Smooth muscle cell (in vitro differentiated cells): ENCODE measurements around the gene ADARB2. TPM values are rescaled to one million over a fixed set of nuclear protein-coding genes. Genes with fewer than 3 reads are reported as not detected.

Experiments used
- DNase-seq: peaks from one replicate; lab custom pipeline; 2025; ENCODE audit not compliant: unreplicated experiment; lab: John Stamatoyannopoulos, UW
- H2AFZ ChIP-seq: fragments of 200-600 bp; sonication (generic); 2 replicates; pipeline ENCODE4 v1.6.0; 2016; ENCODE audit warnings: antibody characterized with exemption, low read depth, mild to moderate bottlenecking
- H3F3A ChIP-seq: fragments of 200-600 bp; sonication (generic); 2 replicates; pipeline ENCODE4 v1.6.0; 2017; ENCODE audit warnings: antibody characterized with exemption, low read depth
- H3K27ac ChIP-seq: fragments of 200-600 bp; sonication (generic); 2 replicates; pipeline ENCODE4 v1.5.1; 2016; ENCODE audit warnings: low read depth, mild to moderate bottlenecking
- H3K27me3 ChIP-seq: fragments of 200-600 bp; sonication (generic); 2 replicates; pipeline ENCODE4 v1.6.1; 2016; ENCODE audit warnings: low read depth, mild to moderate bottlenecking
- H3K36me3 ChIP-seq: fragments of 200-600 bp; sonication (generic); 2 replicates; pipeline ENCODE4 v1.5.1; 2016; ENCODE audit warnings: low read depth
- H3K4me1 ChIP-seq: fragments of 200-600 bp; sonication (generic); 2 replicates; pipeline ENCODE4 v1.5.1; 2016; ENCODE audit warnings: low read depth
- H3K4me2 ChIP-seq: fragments of 200-600 bp; sonication (generic); 2 replicates; pipeline ENCODE4 v1.6.0; 2016; ENCODE audit warnings: mild to moderate bottlenecking
- H3K4me3 ChIP-seq: fragments of 200-600 bp; sonication (generic); 2 replicates; pipeline ENCODE4 v1.5.1; 2016; ENCODE audit warnings: mild to moderate bottlenecking
- H3K79me2 ChIP-seq: fragments of 200-600 bp; sonication (generic); 2 replicates; pipeline ENCODE4 v1.6.0; 2016; ENCODE audit warnings: low read depth, mild to moderate bottlenecking
- H3K9ac ChIP-seq: fragments of 200-600 bp; sonication (generic); 2 replicates; pipeline ENCODE4 v1.6.0; 2016; ENCODE audit warnings: low read depth
- H3K9me3 ChIP-seq: fragments of 200-600 bp; sonication (generic); replicated peaks from 2 replicates; pipeline ENCODE4 v1.5.1; 2016; ENCODE audit warnings: low read depth
- H4K20me1 ChIP-seq: fragments of 200-600 bp; sonication (generic); 2 replicates; pipeline ENCODE4 v1.6.0; 2016; ENCODE audit warnings: low read depth
- CTCF ChIP-seq: fragments of 200-600 bp; sonication (generic); IDR thresholded peaks from 2 replicates; pipeline ENCODE4 v1.5.1; 2017; ENCODE audit warnings: borderline replicate concordance, mild to moderate bottlenecking, antibody characterized with exemption; ENCODE audit not compliant: insufficient read depth, poor library complexity, severe bottlenecking
- WGBS: methylation state at CpG from one replicate; pipeline ENCODE4 v1.1.7; 2016; ENCODE audit warnings: low lambda C conversion rate; 5-methylcytosine and 5-hydroxymethylcytosine counted together
- polyA plus RNA-seq: library from polyadenylated mRNA; unstranded; fragments of >200 nt; fragmentation: Nextera tagmentation; extraction: Ambion mirVana; gene quantifications from 2 replicates; pipeline ENCODE4 v1.2.1, GENCODE V29; 2016
- total RNA-seq: library from RNA; depleted of rRNA; stranded (reverse); fragments of >200 nt; gene quantifications from 2 replicates; pipeline ENCODE4 v1.2.3, GENCODE V29; 2014

The ADARB2 gene
- total and polyA plus RNA-seq, 2 experiments from 2014 or later = 0.13 to 0.39 TPM

GRCh38 chr10:1524540-1524939, 212.8 kb downstream of the ADARB2 start:
- no peaks in the 10 kb centered on the region for H3F3A ChIP-seq
- H3K9ac ChIP-seq = no peak overlapping the region
- 92% methylated on average over 7 of the region's 7 CpGs for WGBS
- H4K20me1 ChIP-seq = no peaks in the 10 kb centered on the region
- H3K4me3 ChIP-seq = no peak overlapping the region
- no peaks in the 10 kb centered on the region for H3K36me3 ChIP-seq
- H3K9me3 ChIP-seq = no peaks in the 10 kb centered on the region
- DNase-seq = no peak
- H3K27me3 ChIP-seq = peaks cover 3% of the 10 kb centered on the region
- H3K27ac ChIP-seq = no peak overlapping the region
- H3K79me2 ChIP-seq = no peaks in the 10 kb centered on the region
- no peak for TF ChIP-seq CTCF
- no peaks in the 10 kb centered on the region for H3K4me1 ChIP-seq
- no peak overlapping the region for H3K4me2 ChIP-seq
- H2AFZ ChIP-seq = no peak overlapping the region

GRCh38 chr10:1523221-1523620, 214.1 kb downstream of the ADARB2 start:
- no peaks in the 10 kb centered on the region for H4K20me1 ChIP-seq
- H3K4me1 ChIP-seq = no peaks in the 10 kb centered on the region
- H3K27ac ChIP-seq = no peak overlapping the region
- H3K36me3 ChIP-seq = no peaks in the 10 kb centered on the region
- 79% methylated on average over 8 of the region's 8 CpGs for WGBS
- peaks cover 3% of the 10 kb centered on the region for H3K27me3 ChIP-seq
- no peak overlapping the region for H3K4me3 ChIP-seq
- H2AFZ ChIP-seq = no peak overlapping the region
- H3K9ac ChIP-seq = no peak overlapping the region
- H3K79me2 ChIP-seq = no peaks in the 10 kb centered on the region
- no peaks in the 10 kb centered on the region for H3F3A ChIP-seq
- no peak overlapping the region for H3K4me2 ChIP-seq
- H3K9me3 ChIP-seq = no peaks in the 10 kb centered on the region
- DNase-seq = no peak
- TF ChIP-seq CTCF = no peak

- H4K20me1 ChIP-seq = no peaks in the 10 kb centered on the region
- no peak for TF ChIP-seq CTCF
- H3K27ac ChIP-seq = no peak overlapping the region
- no peaks in the 10 kb centered on the region for H3K36me3 ChIP-seq
- H3K4me2 ChIP-seq = no peak overlapping the region
- H3K4me1 ChIP-seq = no peaks in the 10 kb centered on the region
- no peak for DNase-seq
- H3K4me3 ChIP-seq = no peak overlapping the region
- H3F3A ChIP-seq = no peaks in the 10 kb centered on the region
- no peaks in the 10 kb centered on the region for H3K27me3 ChIP-seq
- no peak overlapping the region for H3K9ac ChIP-seq
- H3K79me2 ChIP-seq = no peaks in the 10 kb centered on the region
- WGBS = 74% methylated on average over 4 of the region's 4 CpGs
- H2AFZ ChIP-seq = no peak overlapping the region
- H3K9me3 ChIP-seq = no peaks in the 10 kb centered on the region
Observed at GRCh38 chr10:1522237-1522636, 215.1 kb downstream of the ADARB2 start.

- Histone ChIP-seq H3K79me2 (no peaks in the 10 kb centered on the region), H3K9ac (no peak overlapping the region), H3K4me3 (no peak overlapping the region), H3K36me3 (no peaks in the 10 kb centered on the region), H4K20me1 (no peaks in the 10 kb centered on the region), H3K27me3 (no peaks in the 10 kb centered on the region), H2AFZ (no peak overlapping the region), H3F3A (no peaks in the 10 kb centered on the region), H3K4me1 (no peaks in the 10 kb centered on the region), H3K9me3 (no peaks in the 10 kb centered on the region), H3K27ac (no peak overlapping the region), H3K4me2 (no peak overlapping the region)
- TF ChIP-seq CTCF = no peak
- 95% methylated on average over 6 of the region's 6 CpGs for WGBS
- DNase-seq = no peak
Observed at GRCh38 chr10:1521741-1522140, 215.6 kb downstream of the ADARB2 start.
